Measurements from ENCODE around the gene AVL9. TPM values are rescaled to one million over a fixed set of nuclear protein-coding genes. Genes with fewer than 3 reads are reported as not detected.

AVL9 gene
- total RNA-seq, 6 donors from 2014 or later = 26.9 to 68.1 (median 37.1) TPM

GRCh38 chr7:32516551-32517100 is 21.3 kb downstream of the AVL9 start:
- no peaks in the 10 kb centered on the region for H3K27me3 ChIP-seq
- peaks cover 0 to 4% (median 0%) of the 10 kb centered on the region in 4 donors for H3K9me3 ChIP-seq
- ATAC-seq (ENCODE audit: low FRiP score in 2 of 2) (no peak), DNase-seq (no peak)
- H3K27ac ChIP-seq = no peak overlapping the region
- H3K4me1 ChIP-seq = peaks cover 0 to 10% (median 5%) of the 10 kb centered on the region in 4 donors
- WGBS, 2 donors = 85% methylated on average over 3 of the region's 3 CpGs
- no peak overlapping the region for H3K4me3 ChIP-seq
- TF ChIP-seq POLR2A (IDR thresholded peaks at IDR 0.05) (no peak), CTCF (IDR thresholded peaks at IDR 0.05) (no peak), POLR2AphosphoS5 (IDR thresholded peaks at IDR 0.05) (no peak), EP300 (IDR thresholded peaks at IDR 0.05) (no peak)
- H3K36me3 ChIP-seq = no peaks in the 10 kb centered on the region

- H3K36me3 ChIP-seq = no peaks in the 10 kb centered on the region
- no peak for ATAC-seq (ENCODE audit: low FRiP score in 2 of 2)
- 88 to 89% methylated on average over 2 of the region's 2 CpGs for WGBS, 2 donors
- DNase-seq = no peak
- H3K27ac ChIP-seq = no peak overlapping the region
- no peak overlapping the region for H3K4me3 ChIP-seq
- H3K27me3 ChIP-seq = no peaks in the 10 kb centered on the region
- H3K9me3 ChIP-seq = peaks cover 0 to 4% (median 0%) of the 10 kb centered on the region in 4 donors
- no peak for TF ChIP-seq POLR2A (IDR thresholded peaks at IDR 0.05)
- no peak for TF ChIP-seq POLR2AphosphoS5 (IDR thresholded peaks at IDR 0.05)
- no peak for TF ChIP-seq CTCF (IDR thresholded peaks at IDR 0.05)
- TF ChIP-seq EP300 (IDR thresholded peaks at IDR 0.05) = no peak
- peaks cover 0 to 7% (median 3%) of the 10 kb centered on the region in 4 donors for H3K4me1 ChIP-seq
Observed at GRCh38 chr7:32518534-32519140, 23.3 kb downstream of the AVL9 start.

GRCh38 chr7:32519763-32520162 is 24.5 kb downstream of the AVL9 start:
- no peak for DNase-seq
- 88 to 96% methylated on average over 2 of the region's 2 CpGs for WGBS, 2 donors
- H3K27me3 ChIP-seq = no peaks in the 10 kb centered on the region
- peaks cover 0 to 7% (median 3%) of the 10 kb centered on the region in 4 donors for H3K4me1 ChIP-seq
- no peak overlapping the region for H3K27ac ChIP-seq
- ATAC-seq (ENCODE audit: low FRiP score in 2 of 2) = no peak
- TF ChIP-seq POLR2AphosphoS5 (IDR thresholded peaks at IDR 0.05) = no peak
- TF ChIP-seq POLR2A (IDR thresholded peaks at IDR 0.05) = no peak
- TF ChIP-seq EP300 (IDR thresholded peaks at IDR 0.05) = no peak
- TF ChIP-seq CTCF (IDR thresholded peaks at IDR 0.05) = no peak
- no peak overlapping the region for H3K4me3 ChIP-seq
- no peaks in the 10 kb centered on the region for H3K36me3 ChIP-seq
- H3K9me3 ChIP-seq = peaks cover 0 to 4% (median 0%) of the 10 kb centered on the region in 4 donors

GRCh38 chr7:32522746-32523530 is 27.6 kb downstream of the AVL9 start:
- DNase-seq (no peak), ATAC-seq (ENCODE audit: low FRiP score in 2 of 2) (no peak)
- H3K27me3 ChIP-seq = no peaks in the 10 kb centered on the region
- no peaks in the 10 kb centered on the region for H3K36me3 ChIP-seq
- H3K4me3 ChIP-seq = no peak overlapping the region
- H3K9me3 ChIP-seq = peaks cover 0 to 4% (median 0%) of the 10 kb centered on the region in 4 donors
- peaks cover 0 to 4% (median 2%) of the 10 kb centered on the region in 4 donors for H3K4me1 ChIP-seq
- WGBS, 2 donors = 96 to 97% methylated on average over 6 of the region's 6 CpGs
- H3K27ac ChIP-seq = no peak overlapping the region
- TF ChIP-seq EP300 (IDR thresholded peaks at IDR 0.05) (no peak), POLR2A (IDR thresholded peaks at IDR 0.05) (no peak), CTCF (IDR thresholded peaks at IDR 0.05) (no peak), POLR2AphosphoS5 (IDR thresholded peaks at IDR 0.05) (no peak)
